Measurements from ENCODE around the gene ARRB1.

DNA sequence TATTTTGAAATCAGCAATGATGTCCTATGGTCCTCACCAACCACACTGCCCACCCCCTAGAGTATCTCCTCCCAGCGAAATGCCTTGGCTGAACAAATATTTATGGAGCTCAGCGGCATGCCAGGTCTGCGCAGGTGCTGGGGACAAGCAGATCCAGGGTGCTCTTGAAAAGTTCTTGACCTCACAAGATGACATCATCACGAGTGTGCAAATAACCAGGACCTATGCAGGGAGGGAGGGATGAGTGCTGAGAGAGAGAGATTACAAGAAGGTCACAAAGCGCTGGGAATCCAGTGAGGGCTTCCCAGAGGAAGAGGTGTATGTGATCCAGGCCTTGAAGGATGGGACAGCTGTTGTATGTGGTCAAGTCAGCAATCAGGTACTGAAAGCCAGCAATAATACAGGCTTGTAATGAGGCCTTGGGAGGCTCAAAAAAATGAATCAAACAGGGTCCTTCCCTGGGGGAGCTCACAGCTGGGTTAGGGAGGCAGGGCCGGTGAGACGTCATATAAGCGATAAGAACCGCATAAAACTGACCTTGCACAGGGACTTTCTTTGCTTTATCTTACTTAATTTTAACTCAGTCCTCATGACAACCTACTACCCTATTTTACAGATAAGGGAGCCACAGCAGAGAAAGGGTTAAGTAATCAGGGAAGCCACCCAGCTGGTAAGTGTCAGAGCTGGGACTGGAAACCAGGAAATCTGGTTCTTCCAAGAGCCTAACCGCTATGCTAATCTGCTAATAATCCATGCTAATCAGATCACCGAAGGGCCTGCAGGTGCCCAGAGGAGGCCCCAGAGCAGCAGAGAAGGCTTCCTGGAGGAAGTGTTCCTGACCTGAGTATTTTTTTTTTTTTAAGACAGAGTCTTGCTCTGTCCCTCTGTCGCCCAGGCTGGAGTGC, 8.2 kb downstream of the ARRB1 start:
- TF ChIP-seq, protein P1, sequence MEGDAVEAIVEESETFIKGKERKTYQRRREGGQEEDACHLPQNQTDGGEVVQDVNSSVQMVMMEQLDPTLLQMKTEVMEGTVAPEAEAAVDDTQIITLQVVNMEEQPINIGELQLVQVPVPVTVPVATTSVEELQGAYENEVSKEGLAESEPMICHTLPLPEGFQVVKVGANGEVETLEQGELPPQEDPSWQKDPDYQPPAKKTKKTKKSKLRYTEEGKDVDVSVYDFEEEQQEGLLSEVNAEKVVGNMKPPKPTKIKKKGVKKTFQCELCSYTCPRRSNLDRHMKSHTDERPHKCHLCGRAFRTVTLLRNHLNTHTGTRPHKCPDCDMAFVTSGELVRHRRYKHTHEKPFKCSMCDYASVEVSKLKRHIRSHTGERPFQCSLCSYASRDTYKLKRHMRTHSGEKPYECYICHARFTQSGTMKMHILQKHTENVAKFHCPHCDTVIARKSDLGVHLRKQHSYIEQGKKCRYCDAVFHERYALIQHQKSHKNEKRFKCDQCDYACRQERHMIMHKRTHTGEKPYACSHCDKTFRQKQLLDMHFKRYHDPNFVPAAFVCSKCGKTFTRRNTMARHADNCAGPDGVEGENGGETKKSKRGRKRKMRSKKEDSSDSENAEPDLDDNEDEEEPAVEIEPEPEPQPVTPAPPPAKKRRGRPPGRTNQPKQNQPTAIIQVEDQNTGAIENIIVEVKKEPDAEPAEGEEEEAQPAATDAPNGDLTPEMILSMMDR (IDR thresholded peaks at IDR 0.05) = no peak
- TF ChIP-seq POLR2AphosphoS5 (IDR thresholded peaks at IDR 0.05) = no peak
